GM11168 (cell line): ENCODE results near the gene SGCE.

Experiments used
- in situ Hi-C: fragments of 300-500 bp; cut with MboI; formaldehyde crosslinking; loops from one replicate; pipeline ENCODE4 v1.12.0; 2022; ENCODE audit warnings: low sequenced_read_pairs; ENCODE audit not compliant: unreplicated experiment

Gene SGCE

GRCh38 chr7:94662548-94662947 is 6.6 kb upstream of the SGCE start:
- in situ Hi-C loops: no loop called here

DNA sequence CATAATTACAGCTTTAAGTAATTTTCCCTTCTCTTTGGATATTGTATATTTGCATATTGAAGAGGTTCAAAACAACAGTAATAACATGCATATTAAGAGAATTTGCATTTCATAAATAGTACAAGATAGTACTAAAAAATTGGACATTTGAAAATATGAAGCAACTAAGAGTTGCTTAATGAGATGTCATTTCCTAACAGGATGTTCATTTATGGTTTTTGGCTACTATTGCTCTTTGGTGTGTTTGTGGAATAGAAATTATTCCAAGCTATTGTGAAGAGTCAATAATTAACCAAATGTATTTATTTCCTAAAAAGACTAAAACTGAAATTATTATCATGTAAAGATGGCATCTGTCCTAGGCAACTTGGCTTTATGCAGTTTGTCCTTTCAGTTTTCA is 4.1 kb upstream of the SGCE start:
- in situ Hi-C loops: no loop called here

DNA sequence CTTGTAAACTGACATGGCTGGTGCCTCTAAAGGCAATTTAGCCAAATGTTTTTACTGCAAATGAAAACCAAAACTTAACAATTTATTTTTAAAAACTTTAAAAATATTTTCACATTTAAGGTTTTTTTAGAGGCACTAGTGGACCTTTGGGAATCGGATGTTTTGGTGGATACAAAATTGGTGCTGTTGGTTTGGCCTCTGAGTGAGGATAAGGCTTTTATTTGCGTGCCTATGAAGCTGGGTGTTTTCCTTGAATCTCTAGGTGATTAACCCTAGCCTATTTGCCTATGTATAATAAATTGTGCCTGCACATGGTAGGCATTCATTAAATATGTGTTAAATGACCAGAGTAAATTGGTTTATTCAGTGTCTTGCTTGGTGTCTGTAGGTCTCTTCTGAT is 2.9 kb upstream of the SGCE start:
- in situ Hi-C loops: no loop called here

DNA sequence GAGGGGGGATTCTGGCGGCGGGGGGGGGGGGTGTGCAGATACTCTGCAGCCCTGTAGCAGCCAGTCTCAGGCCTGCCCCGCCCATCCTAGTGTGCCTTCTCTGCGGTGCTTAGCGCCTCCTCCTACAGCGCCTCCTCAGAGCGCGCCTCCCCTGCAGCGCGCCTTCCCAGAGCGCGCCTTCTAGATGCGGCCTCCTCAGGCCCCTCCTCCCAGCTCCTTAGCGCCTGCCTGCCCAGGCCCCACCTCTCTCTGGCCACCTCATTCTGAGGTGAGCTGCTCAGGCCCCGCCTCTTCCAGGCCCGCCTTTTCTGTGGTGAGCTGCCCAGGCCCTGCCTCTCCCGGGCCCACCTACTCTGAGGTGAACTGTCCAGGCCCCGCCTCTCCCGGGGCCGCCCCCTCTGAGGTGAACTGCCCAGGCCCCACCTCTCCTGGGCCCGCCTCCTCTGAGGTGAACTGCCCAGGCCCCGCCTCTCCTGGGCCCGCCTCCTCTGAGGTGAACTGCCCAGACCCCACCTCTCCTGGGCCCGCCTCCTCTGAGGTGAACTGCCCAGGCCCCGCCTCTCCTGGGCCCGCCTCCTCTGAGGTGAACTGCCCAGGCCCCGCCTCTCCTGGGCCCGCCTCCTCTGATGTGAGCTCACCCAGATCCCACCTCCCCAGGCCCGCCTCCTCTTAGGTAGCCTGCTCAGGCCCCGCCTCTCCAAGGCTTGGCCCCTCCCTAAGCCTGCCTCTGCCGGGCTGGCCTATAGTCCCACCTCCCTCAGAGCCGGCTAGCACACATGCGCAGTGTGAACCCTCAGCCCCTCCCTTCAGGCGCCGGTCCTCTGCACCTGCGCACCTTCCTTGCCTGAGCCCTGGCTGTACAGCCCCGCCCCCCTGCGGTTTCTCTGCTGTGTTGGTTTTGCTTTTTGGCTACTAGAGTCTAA is 2.1 kb upstream of the SGCE start:
- in situ Hi-C loops: no loop called here

DNA sequence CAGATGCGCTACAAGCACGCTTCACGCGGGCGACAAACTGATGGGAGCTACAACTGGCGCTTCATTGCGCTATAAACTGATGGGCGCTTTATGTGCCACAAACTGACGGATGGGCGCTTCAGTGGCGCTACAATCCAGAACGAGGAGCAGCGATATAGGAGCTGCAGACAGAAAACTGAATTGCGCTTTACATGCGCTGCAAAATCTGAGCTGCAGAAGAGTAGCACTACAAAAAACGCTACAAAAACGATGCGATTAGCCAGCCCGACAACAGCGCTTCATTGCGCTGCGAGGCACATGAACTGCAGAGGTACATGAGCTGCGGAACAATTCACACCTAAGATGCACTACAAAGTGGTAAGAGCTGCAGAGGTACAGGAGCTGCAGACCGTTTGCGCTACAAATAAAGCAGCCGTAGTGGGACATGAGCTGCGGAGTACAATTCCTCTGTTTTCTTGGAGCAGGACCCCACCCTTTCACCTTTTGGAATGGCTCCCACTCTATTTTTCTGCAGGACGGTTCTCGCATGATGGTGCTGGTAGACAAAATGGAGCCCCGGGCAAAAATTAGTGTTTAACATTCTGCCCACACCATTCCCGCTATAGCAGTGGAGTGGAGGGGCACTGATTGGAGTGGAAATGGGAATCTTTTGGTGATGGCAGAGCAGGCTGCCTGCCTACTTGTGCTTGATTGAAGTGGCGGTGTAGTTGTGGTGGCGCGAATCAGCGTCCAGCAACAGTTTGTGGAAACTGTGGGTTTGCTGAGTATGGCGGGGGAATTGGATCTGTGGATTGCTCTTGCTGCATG is 1.2 kb upstream of the SGCE start:
- in situ Hi-C loops: no loop called here

DNA sequence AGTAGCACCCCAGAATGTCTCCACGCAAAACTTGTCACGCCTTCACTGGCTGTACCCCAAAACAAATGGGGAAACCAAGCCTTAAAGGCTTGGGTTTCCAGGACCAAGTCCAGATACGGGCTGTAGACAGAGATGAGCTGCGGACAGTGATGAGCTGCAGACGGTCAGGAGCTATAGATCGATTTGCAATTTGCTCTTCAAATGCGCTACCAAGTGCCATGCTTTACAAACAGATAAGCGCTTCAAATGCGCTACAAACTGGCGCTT is 658 bp upstream of the SGCE start:
- in situ Hi-C loops: no loop called here

DNA sequence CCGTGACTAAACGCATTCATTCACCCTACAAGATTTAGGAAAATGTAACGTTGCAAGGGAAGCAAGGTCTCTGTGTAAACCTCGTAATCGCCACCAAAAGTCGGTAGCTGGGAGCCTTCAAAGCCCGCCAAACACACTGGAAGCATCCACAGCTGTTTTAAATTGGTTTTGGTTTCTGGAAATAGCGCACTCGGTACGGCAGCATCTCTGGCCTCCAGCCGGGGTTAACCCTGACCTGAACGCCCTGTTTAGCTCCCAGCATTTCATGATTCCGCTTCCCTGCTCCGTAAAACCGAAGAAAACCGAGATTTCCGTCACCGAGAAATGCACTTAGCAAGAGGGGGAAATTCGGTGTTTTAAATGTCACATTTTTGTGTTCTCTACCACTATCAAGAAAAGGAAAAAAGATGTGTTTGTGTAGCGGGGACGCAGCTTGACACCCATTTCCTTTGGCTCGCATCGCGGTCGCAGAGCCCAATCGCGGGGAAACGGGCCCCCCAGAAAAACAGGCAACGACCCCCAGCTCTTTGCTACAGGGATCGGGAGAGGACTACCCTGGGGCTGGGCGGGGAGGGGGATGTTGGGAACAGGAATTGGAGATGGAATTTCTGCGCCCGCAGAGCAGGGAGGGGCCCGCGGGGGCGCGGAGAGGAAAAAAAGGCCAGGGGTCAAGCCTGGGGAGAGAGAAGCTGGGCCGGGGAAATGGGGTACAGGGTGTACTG is 646 bp downstream of the SGCE start:
- in situ Hi-C loops: no loop called here

DNA sequence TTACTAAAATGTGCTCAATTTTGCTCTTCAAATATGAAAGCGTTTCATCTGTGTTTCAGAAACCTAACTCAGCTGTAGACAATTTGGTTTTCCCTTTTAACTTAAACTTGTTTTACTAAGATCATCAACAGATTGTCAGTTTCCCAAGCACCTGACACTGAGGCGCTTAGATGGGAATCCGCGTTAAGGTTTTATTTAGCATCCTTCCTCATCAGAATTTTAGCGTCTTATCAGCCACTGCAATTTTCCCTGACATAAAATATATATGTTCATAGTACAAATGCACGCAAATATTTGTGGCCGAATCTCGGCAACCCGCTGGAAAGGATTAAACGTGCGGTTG is 1.2 kb downstream of the SGCE start:
- in situ Hi-C loops: no loop called here

GRCh38 chr7:94650147-94651051 is 5.5 kb downstream of the SGCE start:
- in situ Hi-C loops: no loop called here

DNA sequence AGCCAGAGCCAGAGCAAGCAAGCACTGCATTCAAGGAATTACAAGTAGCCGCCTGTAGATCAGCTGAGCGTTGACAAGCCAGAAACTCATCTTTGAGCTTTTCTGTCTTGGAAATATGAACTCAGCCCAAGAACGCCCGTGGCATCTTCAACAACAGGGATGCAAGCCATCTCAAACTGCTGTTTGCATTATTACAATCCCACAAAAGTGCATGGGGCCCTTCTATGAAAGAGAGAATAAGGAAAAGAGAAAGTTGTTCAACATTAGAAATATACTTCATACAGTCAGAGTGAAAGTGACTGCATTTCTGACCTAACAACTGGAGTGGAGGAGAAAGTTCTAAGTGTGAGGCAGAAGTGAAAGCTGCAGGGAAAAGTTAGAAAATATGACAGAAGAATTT is 6.5 kb downstream of the SGCE start:
- in situ Hi-C loops: no loop called here

DNA sequence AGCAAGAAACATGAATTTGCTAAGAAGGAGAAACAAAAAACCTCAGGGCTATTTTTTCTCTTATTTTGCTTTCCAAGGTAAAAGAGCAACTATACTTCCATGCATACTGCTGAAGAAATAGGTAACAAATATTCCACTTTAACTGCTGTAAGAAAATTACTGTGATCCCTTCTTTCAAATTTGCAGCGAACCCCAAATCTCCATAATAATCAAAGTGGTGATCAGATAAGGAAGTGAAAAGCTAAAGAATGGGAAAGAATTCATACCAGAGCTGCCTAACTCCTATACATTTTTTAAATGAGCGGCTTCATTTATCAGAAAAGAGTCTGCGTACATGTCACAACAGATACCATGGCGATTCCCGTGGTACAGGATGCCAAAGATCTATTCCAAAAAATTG is 7.2 kb downstream of the SGCE start:
- in situ Hi-C loops: no loop called here

DNA sequence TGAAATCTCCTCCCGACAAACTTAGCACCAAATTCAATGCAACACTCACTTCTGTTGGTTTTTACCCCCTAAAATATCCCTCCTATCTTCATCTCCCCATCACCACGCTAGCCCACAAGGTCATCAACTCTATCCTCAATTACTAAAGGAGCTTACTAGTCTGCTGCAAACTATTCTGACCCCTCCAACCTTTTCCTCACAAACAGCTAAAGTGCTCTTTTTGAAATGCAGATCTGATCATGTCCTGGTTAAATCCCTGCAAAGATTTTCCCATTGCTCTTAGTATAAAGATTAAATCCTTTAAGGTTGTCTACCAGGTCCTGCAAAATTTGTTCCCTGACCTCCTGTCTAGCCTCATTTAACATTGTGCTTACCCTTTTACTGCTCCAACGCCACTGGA is 8.6 kb downstream of the SGCE start:
- in situ Hi-C loops: no loop called here

- in situ Hi-C loops: no loop called here
Observed at GRCh38 chr7:94643771-94644545, 12.0 kb downstream of the SGCE start.

DNA sequence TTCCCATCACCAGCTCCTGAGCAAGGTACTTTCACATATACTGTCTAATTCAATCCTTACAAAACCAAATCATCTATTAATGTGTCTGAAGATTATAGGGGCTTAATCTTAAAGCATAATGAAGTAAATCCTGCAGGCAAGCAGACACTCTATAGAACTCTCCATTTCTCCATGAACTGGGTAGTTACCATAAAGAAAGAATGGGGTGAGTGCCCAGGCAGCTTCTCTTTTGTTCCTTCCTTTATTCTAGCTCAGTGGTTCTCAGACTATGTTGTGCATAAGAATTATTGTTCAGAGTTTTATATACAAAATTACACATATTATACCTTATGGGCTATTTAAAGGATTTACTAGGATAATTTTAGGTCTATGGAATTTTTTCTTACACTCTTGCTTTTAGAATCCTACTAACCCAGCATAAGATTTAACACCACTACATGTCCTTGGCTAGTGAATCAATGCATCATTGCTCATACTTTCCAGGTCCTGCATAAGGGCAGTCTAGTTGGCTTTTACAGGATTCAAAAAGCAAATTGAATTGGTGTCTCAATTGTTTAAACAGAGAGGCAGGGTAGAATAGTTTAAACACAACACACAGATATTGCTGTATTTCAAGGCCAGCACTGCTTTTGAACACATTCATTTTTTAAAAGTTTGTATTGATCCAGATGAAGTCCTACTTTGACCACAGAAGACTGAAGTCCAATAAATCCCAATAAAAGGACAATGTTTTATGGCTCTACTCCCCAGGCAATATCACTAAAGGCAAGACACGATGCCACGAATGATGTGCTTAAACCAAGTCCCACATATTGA is 12.9 kb downstream of the SGCE start:
- in situ Hi-C loops: no loop called here

- in situ Hi-C loops: no loop called here
Observed at GRCh38 chr7:94639384-94639783, 16.5 kb downstream of the SGCE start.

- in situ Hi-C loops: no loop called here
Observed at GRCh38 chr7:94635687-94636086, 20.2 kb downstream of the SGCE start.

- in situ Hi-C loops: no loop called here
Observed at GRCh38 chr7:94634502-94634901, 21.4 kb downstream of the SGCE start.

- in situ Hi-C loops: no loop called here
Observed at GRCh38 chr7:94633687-94634086, 22.2 kb downstream of the SGCE start.

DNA sequence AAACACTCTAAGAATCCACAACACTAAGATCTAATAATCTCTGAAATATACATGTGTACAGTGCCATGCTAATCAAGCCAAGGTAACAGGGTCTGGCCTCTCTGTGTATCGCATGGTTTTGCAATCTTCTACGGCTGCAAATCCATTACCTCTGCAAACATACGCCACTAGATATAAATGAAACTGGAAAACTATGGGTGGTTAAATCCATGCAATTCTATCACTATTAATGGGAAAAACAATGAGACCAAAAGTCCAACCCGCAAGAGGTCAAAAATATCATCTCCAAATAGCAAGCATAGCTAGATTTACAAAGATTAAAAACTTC is 23.0 kb downstream of the SGCE start:
- in situ Hi-C loops: no loop called here
